Gastroesophageal sphincter (tissue), 3 donors: ENCODE data around the gene TSSK3.

Experiments used
- CTCF ChIP-seq, 4 experiments: fragments of 200-600 bp in 2 of 4; fragments of 450-650 bp in 2 of 4; sonication (generic) in 1 of 4; IDR thresholded peaks; one replicate each; pipeline ENCODE4 v1.5.1; 2017 to 2019; ENCODE audit warnings: antibody characterized with exemption in 4 of 4, mild to moderate bottlenecking in 2 of 4, moderate library complexity in 2 of 4
- EP300 ChIP-seq: sonication (generic); formaldehyde crosslinking; IDR thresholded peaks from one replicate; pipeline ENCODE4 v1.6.1; 2017; ENCODE audit warnings: antibody characterized with exemption, mild to moderate bottlenecking
- POLR2A ChIP-seq, 2 donors: fragments of 450-650 bp; IDR thresholded peaks; one replicate each; pipeline ENCODE4 v1.6.1; 2017; ENCODE audit warnings: antibody characterized with exemption in 2 of 2, mild to moderate bottlenecking in 2 of 2, moderate library complexity in 1 of 2

GRCh38 chr1:32404946-32405345, 42.6 kb downstream of the TSSK3 start:
- TF ChIP-seq CTCF (IDR thresholded peaks at IDR 0.05) (no peak), EP300 (no peak), POLR2A (IDR thresholded peaks at IDR 0.05) (no peak)
